Neural cell (in vitro differentiated cells): ENCODE measurements around the gene CNTNAP2. TPM values are rescaled to one million over a fixed set of nuclear protein-coding genes. Genes with fewer than 3 reads are reported as not detected.

Experiments
- H2AFZ ChIP-seq: fragments of 200-600, 300-800 bp; sonication (generic), shearing (Covaris generic); 2 replicates; pipeline ENCODE4 v1.6.0; 2014; ENCODE audit warnings: low read depth, mild to moderate bottlenecking, antibody characterized with exemption, low read length, moderate library complexity
- H3F3A ChIP-seq: fragments of 200-600 bp; shearing (Covaris generic); 2 replicates; pipeline ENCODE4 v1.6.1; 2016; ENCODE audit warnings: mild to moderate bottlenecking, moderate library complexity, mixed read lengths, antibody characterized with exemption, low read length; ENCODE audit not compliant: insufficient read depth, poor library complexity, severe bottlenecking
- H3K27ac ChIP-seq: fragments of 200-600, 300-800 bp; sonication (generic), shearing (Covaris generic); 2 replicates; pipeline ENCODE4 v1.5.1; 2014; ENCODE audit warnings: mild to moderate bottlenecking, low read length, moderate library complexity
- H3K27me3 ChIP-seq: fragments of 300-800, 200-600 bp; sonication (generic), shearing (Covaris generic); 2 replicates; pipeline ENCODE4 v1.6.0; 2014; ENCODE audit warnings: mild to moderate bottlenecking, low read depth, low read length, moderate library complexity; ENCODE audit not compliant: insufficient read depth
- H3K36me3 ChIP-seq: fragments of 300-800, 200-600 bp; sonication (generic), shearing (Covaris generic); 2 replicates; pipeline ENCODE4 v1.5.1; 2014; ENCODE audit warnings: mild to moderate bottlenecking, antibody characterized with exemption, low read length, moderate library complexity; ENCODE audit not compliant: insufficient read depth
- H3K4me2 ChIP-seq: fragments of 300-800, 200-600 bp; sonication (generic), shearing (Covaris generic); 2 replicates; pipeline ENCODE4 v1.6.0; 2014; ENCODE audit warnings: mild to moderate bottlenecking, low read length
- H3K4me3 ChIP-seq: fragments of 300-800, 200-600 bp; sonication (generic), shearing (Covaris generic); 2 replicates; pipeline ENCODE4 v1.5.1; 2014; ENCODE audit warnings: mild to moderate bottlenecking, low read length, moderate library complexity
- H3K79me2 ChIP-seq: fragments of 200-600 bp; shearing (Covaris generic); replicated peaks from 2 replicates; pipeline ENCODE4 v1.6.0; 2014; ENCODE audit warnings: mild to moderate bottlenecking, low read length, moderate library complexity; ENCODE audit not compliant: insufficient read depth
- H3K9ac ChIP-seq: fragments of 300-800, 200-600 bp; sonication (generic), shearing (Covaris generic); 2 replicates; pipeline ENCODE4 v1.6.1; 2016; ENCODE audit warnings: mild to moderate bottlenecking, low read length, mixed read lengths
- H3K9me2 ChIP-seq: fragments of 200-600 bp; shearing (Covaris generic); 2 replicates; pipeline ENCODE4 v1.6.1; 2016; ENCODE audit warnings: mild to moderate bottlenecking, low read length, mixed read lengths; ENCODE audit not compliant: insufficient read depth
- H3K9me3 ChIP-seq: fragments of 200-600, 300-800 bp; sonication (generic), shearing (Covaris generic); 2 replicates; pipeline ENCODE4 v1.6.1; 2016; ENCODE audit warnings: mild to moderate bottlenecking, mixed run types, low read length, moderate library complexity, mixed read lengths
- H4K20me1 ChIP-seq: fragments of 200-600 bp; shearing (Covaris generic); 2 replicates; pipeline ENCODE4 v1.6.1; 2016; ENCODE audit warnings: mild to moderate bottlenecking, mixed run types; ENCODE audit not compliant: insufficient read depth
- EP300 ChIP-seq: fragments of 450-650 bp; conservative IDR thresholded peaks from 2 replicates; pipeline ENCODE4 v1.6.1; 2014; ENCODE audit warnings: antibody characterized with exemption, mild to moderate bottlenecking, moderate library complexity; ENCODE audit not compliant: poor library complexity, severe bottlenecking
- EZH2 ChIP-seq: fragments of 200-600, 300-800 bp; shearing (Covaris generic), sonication (generic); IDR thresholded peaks from 2 replicates; pipeline ENCODE4 v1.6.1; 2014; ENCODE audit warnings: antibody characterized with exemption, low read length, borderline replicate concordance, mild to moderate bottlenecking; ENCODE audit not compliant: insufficient read depth, poor library complexity, severe bottlenecking
- MXI1 ChIP-seq: fragments of 450-650 bp; conservative IDR thresholded peaks from 2 replicates; pipeline ENCODE4 v1.6.1; 2014; ENCODE audit warnings: antibody characterized with exemption, mild to moderate bottlenecking; ENCODE audit not compliant: poor library complexity, severe bottlenecking
- POLR2AphosphoS5 ChIP-seq: IDR thresholded peaks from 2 replicates; pipeline ENCODE4 v1.6.1; 2012
- RAD21 ChIP-seq: fragments of 450-650 bp; conservative IDR thresholded peaks from 2 replicates; pipeline ENCODE4 v1.6.1; 2014; ENCODE audit warnings: antibody characterized with exemption, mild to moderate bottlenecking, moderate library complexity
- SMC3 ChIP-seq: fragments of 450-650 bp; conservative IDR thresholded peaks from 2 replicates; pipeline ENCODE4 v1.6.1; 2014; ENCODE audit warnings: antibody characterized with exemption, mild to moderate bottlenecking, moderate library complexity; ENCODE audit not compliant: poor library complexity
- TAF1 ChIP-seq: IDR thresholded peaks from 2 replicates; pipeline ENCODE4 v1.6.1; 2012; ENCODE audit warnings: low read depth
- polyA plus RNA-seq: library from polyadenylated mRNA; depleted of rRNA; stranded (reverse); fragments of >200 nt; gene quantifications from 2 replicates; pipeline ENCODE4 v1.2.3, GENCODE V29; 2014
- TF ChIP-seq, protein P1 (sequence below): IDR thresholded peaks from 2 replicates; pipeline ENCODE4 v1.6.1; 2012; ENCODE audit warnings: borderline replicate concordance
- TF ChIP-seq, protein P2 (sequence below): fragments of 450-650 bp; IDR thresholded peaks from 2 replicates; pipeline ENCODE4 v1.5.1; 2014; ENCODE audit warnings: antibody characterized with exemption, mild to moderate bottlenecking, moderate library complexity; ENCODE audit not compliant: poor library complexity, severe bottlenecking

Gene CNTNAP2
- polyA plus RNA-seq, 1 donor from 2014 or later = 276 TPM

DNA sequence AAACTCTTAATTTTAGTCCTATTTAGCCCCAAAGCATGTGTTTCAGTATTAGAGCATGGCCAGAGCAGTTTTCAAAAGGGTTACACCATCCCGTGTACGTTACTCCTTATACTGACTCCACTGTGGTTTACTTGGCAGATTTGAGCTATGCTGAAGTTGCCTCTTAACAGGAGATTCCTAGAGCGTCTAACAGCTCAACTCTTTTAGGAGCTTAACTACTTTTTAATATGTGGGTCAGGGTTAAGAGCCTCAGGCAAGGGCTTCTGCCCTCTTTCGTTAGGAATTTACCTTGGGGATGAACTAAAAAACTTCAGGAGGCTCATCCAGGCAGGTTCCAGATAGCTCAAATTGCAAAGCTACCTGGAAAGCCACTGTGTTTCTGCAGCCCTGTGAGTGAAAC, 1799.2 kb downstream of the CNTNAP2 start:
- Histone ChIP-seq H3K4me2 (no peak overlapping the region), H3F3A (no peaks in the 10 kb centered on the region)
- TF ChIP-seq RAD21 (no peak), EZH2 (no peak), EP300 (no peak), MXI1 (no peak), TAF1 (no peak), SMC3 (no peak), POLR2AphosphoS5 (no peak)
- TF ChIP-seq, protein P1, sequence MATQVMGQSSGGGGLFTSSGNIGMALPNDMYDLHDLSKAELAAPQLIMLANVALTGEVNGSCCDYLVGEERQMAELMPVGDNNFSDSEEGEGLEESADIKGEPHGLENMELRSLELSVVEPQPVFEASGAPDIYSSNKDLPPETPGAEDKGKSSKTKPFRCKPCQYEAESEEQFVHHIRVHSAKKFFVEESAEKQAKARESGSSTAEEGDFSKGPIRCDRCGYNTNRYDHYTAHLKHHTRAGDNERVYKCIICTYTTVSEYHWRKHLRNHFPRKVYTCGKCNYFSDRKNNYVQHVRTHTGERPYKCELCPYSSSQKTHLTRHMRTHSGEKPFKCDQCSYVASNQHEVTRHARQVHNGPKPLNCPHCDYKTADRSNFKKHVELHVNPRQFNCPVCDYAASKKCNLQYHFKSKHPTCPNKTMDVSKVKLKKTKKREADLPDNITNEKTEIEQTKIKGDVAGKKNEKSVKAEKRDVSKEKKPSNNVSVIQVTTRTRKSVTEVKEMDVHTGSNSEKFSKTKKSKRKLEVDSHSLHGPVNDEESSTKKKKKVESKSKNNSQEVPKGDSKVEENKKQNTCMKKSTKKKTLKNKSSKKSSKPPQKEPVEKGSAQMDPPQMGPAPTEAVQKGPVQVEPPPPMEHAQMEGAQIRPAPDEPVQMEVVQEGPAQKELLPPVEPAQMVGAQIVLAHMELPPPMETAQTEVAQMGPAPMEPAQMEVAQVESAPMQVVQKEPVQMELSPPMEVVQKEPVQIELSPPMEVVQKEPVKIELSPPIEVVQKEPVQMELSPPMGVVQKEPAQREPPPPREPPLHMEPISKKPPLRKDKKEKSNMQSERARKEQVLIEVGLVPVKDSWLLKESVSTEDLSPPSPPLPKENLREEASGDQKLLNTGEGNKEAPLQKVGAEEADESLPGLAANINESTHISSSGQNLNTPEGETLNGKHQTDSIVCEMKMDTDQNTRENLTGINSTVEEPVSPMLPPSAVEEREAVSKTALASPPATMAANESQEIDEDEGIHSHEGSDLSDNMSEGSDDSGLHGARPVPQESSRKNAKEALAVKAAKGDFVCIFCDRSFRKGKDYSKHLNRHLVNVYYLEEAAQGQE = no peak
- TF ChIP-seq, protein P2, sequence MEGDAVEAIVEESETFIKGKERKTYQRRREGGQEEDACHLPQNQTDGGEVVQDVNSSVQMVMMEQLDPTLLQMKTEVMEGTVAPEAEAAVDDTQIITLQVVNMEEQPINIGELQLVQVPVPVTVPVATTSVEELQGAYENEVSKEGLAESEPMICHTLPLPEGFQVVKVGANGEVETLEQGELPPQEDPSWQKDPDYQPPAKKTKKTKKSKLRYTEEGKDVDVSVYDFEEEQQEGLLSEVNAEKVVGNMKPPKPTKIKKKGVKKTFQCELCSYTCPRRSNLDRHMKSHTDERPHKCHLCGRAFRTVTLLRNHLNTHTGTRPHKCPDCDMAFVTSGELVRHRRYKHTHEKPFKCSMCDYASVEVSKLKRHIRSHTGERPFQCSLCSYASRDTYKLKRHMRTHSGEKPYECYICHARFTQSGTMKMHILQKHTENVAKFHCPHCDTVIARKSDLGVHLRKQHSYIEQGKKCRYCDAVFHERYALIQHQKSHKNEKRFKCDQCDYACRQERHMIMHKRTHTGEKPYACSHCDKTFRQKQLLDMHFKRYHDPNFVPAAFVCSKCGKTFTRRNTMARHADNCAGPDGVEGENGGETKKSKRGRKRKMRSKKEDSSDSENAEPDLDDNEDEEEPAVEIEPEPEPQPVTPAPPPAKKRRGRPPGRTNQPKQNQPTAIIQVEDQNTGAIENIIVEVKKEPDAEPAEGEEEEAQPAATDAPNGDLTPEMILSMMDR = no peak

DNA sequence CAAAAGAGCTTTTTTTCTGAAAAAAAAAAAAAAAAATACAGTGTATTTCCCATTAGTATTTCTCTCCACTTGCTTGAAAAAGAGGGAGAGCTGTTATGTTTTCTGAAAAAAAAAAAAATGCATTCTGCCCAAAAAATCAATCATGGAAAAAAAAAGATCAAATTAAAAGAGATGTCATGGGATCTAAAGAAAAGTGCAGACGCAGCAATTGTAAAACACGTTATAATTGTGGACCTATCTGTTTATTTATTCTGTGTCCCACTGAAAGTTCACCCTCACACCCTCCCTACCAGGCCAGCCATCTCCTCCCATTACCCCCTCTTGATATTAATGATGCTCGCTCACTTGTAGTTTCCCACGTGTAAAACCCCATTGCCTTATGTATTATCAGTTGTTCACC, 1800.0 kb downstream of the CNTNAP2 start:
- H3K79me2 ChIP-seq = no peaks in the 10 kb centered on the region
- no peaks in the 10 kb centered on the region for H3K27me3 ChIP-seq
- H3K36me3 ChIP-seq = no peaks in the 10 kb centered on the region
- H3K9me3 ChIP-seq = no peaks in the 10 kb centered on the region
- no peak overlapping the region for H3K9ac ChIP-seq
- H3K4me2 ChIP-seq = no peak overlapping the region
- no peak overlapping the region for H2AFZ ChIP-seq
- H4K20me1 ChIP-seq = no peaks in the 10 kb centered on the region
- no peak overlapping the region for H3K4me3 ChIP-seq
- H3F3A ChIP-seq = no peaks in the 10 kb centered on the region
- TF ChIP-seq, protein P1 = no peak
- TF ChIP-seq EZH2 = no peak
- TF ChIP-seq, protein P2 = no peak
- no peak for TF ChIP-seq SMC3
- TF ChIP-seq POLR2AphosphoS5 = no peak
- TF ChIP-seq EP300 = no peak
- TF ChIP-seq RAD21 = no peak
- TF ChIP-seq TAF1 = no peak
- TF ChIP-seq MXI1 = no peak
- no peaks in the 10 kb centered on the region for H3K9me2 ChIP-seq
- H3K27ac ChIP-seq = no peak overlapping the region

More for the DNA sequence above, 1799.2 kb downstream of the CNTNAP2 start:
- no peak overlapping the region for H3K27ac ChIP-seq
- no peaks in the 10 kb centered on the region for H3K79me2 ChIP-seq
- H3K4me3 ChIP-seq = no peak overlapping the region
- no peak overlapping the region for H3K9ac ChIP-seq
- no peaks in the 10 kb centered on the region for H3K9me2 ChIP-seq
- H3K9me3 ChIP-seq = no peaks in the 10 kb centered on the region
- H2AFZ ChIP-seq = no peak overlapping the region
- H4K20me1 ChIP-seq = no peaks in the 10 kb centered on the region
- no peaks in the 10 kb centered on the region for H3K27me3 ChIP-seq
- H3K36me3 ChIP-seq = no peaks in the 10 kb centered on the region
